DMS153 treated with DMSO at 0.1 percent for 48 hours (cell line): Measurements from ENCODE around the gene MPLKIP.
"Not testable (repeated sequence)": the region's sequence is repeated elsewhere in the genome, so short reads cannot be mapped to it uniquely, and the experiment has no call there.

Experiments
- DNase-seq: peaks from one replicate; lab custom pipeline; 2025; ENCODE audit not compliant: unreplicated experiment; lab: John Stamatoyannopoulos, UW

MPLKIP gene

GRCh38 chr7:40134428-40135316, at the start of gene MPLKIP, which contains the start of gene SUGCT:
Gene MPLKIP (minus strand): TSS chr7:40134622. CDS start chr7:40134567, 55 bp downstream.
Gene SUGCT (plus strand): TSS chr7:40135005.
- DNase-seq, result peak; percentile 96

- no peak for DNase-seq
Observed at GRCh38 chr7:40182452-40182851, 48.0 kb upstream of the MPLKIP start.

GRCh38 chr7:40177071-40177470, 42.6 kb upstream of the MPLKIP start:
- no peak for DNase-seq

- no peak for DNase-seq
Observed at GRCh38 chr7:40175725-40176510, 41.5 kb upstream of the MPLKIP start.

- DNase-seq, result not testable (repeated sequence)
Observed at GRCh38 chr7:40175256-40175655, 40.8 kb upstream of the MPLKIP start.

- DNase-seq, result not testable (repeated sequence)
Observed at GRCh38 chr7:40173121-40173520, 38.7 kb upstream of the MPLKIP start.

- DNase-seq, result not testable (repeated sequence)
Observed at GRCh38 chr7:40168266-40168665, 33.8 kb upstream of the MPLKIP start.

GRCh38 chr7:40167291-40167690, 32.9 kb upstream of the MPLKIP start:
- no peak for DNase-seq

GRCh38 chr7:40165216-40165615, 30.8 kb upstream of the MPLKIP start:
- DNase-seq, result no peak

- DNase-seq, result no peak
Observed at GRCh38 chr7:40162516-40162915, 28.1 kb upstream of the MPLKIP start.

GRCh38 chr7:40156988-40157387, 22.6 kb upstream of the MPLKIP start:
- DNase-seq, result no peak

- DNase-seq, result no peak
Observed at GRCh38 chr7:40151504-40151903, 17.1 kb upstream of the MPLKIP start.

- DNase-seq, result no peak
Observed at GRCh38 chr7:40148671-40149070, 14.2 kb upstream of the MPLKIP start.

- DNase-seq, result not testable (repeated sequence)
Observed at GRCh38 chr7:40148247-40148580, 13.8 kb upstream of the MPLKIP start.

GRCh38 chr7:40147371-40148246, 13.2 kb upstream of the MPLKIP start:
- no peak for DNase-seq

GRCh38 chr7:40145596-40146130, 11.2 kb upstream of the MPLKIP start:
- DNase-seq, result not testable (repeated sequence)

- not testable (repeated sequence) for DNase-seq
Observed at GRCh38 chr7:40141916-40142315, 7.5 kb upstream of the MPLKIP start.

- DNase-seq, result not testable (repeated sequence)
Observed at GRCh38 chr7:40139891-40140290, 5.5 kb upstream of the MPLKIP start.

- DNase-seq, result no peak
Observed at GRCh38 chr7:40138973-40139372, 4.6 kb upstream of the MPLKIP start.

- no peak for DNase-seq
Observed at GRCh38 chr7:40137563-40137962, 3.1 kb upstream of the MPLKIP start.

- DNase-seq, result no peak
Observed at GRCh38 chr7:40135317-40135610, 842 bp upstream of the MPLKIP start.
